WTC11 (cell line): ENCODE results near the gene ANO9.

Source experiments
- ATF1 ChIP-seq: sonication (generic); formaldehyde crosslinking; IDR thresholded peaks from 2 replicates; pipeline ENCODE4 v1.8.1; 2023; ENCODE audit warnings: mild to moderate bottlenecking, moderate library complexity, missing genetic modification reagents
- CREB1 ChIP-seq: sonication (generic); formaldehyde crosslinking; IDR thresholded peaks from 2 replicates; pipeline ENCODE4 v1.8.0; 2023; ENCODE audit warnings: mild to moderate bottlenecking, missing genetic modification reagents
- CTCF ChIP-seq: fragments of 200-600 bp; IDR thresholded peaks from 2 replicates; pipeline ENCODE4 v1.8.0; 2022; ENCODE audit warnings: antibody characterized with exemption
- IRF2 ChIP-seq: sonication (generic); formaldehyde crosslinking; IDR thresholded peaks from 2 replicates; pipeline ENCODE4 v1.8.0; 2022; ENCODE audit warnings: low read depth, missing genetic modification reagents, borderline replicate concordance
- JUN ChIP-seq: sonication (generic); formaldehyde crosslinking; IDR thresholded peaks from 2 replicates; pipeline ENCODE4 v1.8.0; 2023; ENCODE audit warnings: mild to moderate bottlenecking, missing genetic modification reagents
- MLX ChIP-seq: sonication (generic); formaldehyde crosslinking; IDR thresholded peaks from 2 replicates; pipeline ENCODE4 v1.8.1; 2023; ENCODE audit warnings: mild to moderate bottlenecking, missing genetic modification reagents, moderate library complexity
- ZNF219 ChIP-seq: sonication (generic); formaldehyde crosslinking; IDR thresholded peaks from 2 replicates; pipeline ENCODE4 v1.8.0; 2023; ENCODE audit warnings: missing genetic modification reagents, mild to moderate bottlenecking, borderline replicate concordance

GRCh38 chr11:415640-416041 is 26.2 kb downstream of the ANO9 start:
- TF ChIP-seq ZNF219 (CRISPR knock-in tag) (no peak), ATF1 (CRISPR knock-in tag) (no peak; the same call in 1 of the 2 replicates), CREB1 (CRISPR knock-in tag) (no peak), JUN (CRISPR knock-in tag) (no peak), CTCF (no peak), MLX (CRISPR knock-in tag) (no peak), IRF2 (no peak)
